Stomach (tissue), 4 donors: ENCODE measurements around the gene NDUFS4.

Source experiments
- POLR2A ChIP-seq, 4 donors: fragments of 450-650 bp; IDR thresholded peaks; one replicate each; pipeline ENCODE4 v1.6.1; 2016; ENCODE audit warnings: antibody characterized with exemption in 4 of 4, control low read depth in 2 of 4, mild to moderate bottlenecking in 1 of 4, moderate library complexity in 1 of 4
- TF ChIP-seq, protein P1 (sequence below), 7 experiments: fragments of 450-650 bp in 4 of 7; fragments of 200-600 bp in 3 of 7; sonication (generic) in 3 of 7; IDR thresholded peaks; one replicate each; pipeline ENCODE4 v1.5.1; 2016 to 2019; ENCODE audit warnings: antibody characterized with exemption in 7 of 7, control low read depth in 2 of 7, mild to moderate bottlenecking in 1 of 7

- TF ChIP-seq, protein P1, sequence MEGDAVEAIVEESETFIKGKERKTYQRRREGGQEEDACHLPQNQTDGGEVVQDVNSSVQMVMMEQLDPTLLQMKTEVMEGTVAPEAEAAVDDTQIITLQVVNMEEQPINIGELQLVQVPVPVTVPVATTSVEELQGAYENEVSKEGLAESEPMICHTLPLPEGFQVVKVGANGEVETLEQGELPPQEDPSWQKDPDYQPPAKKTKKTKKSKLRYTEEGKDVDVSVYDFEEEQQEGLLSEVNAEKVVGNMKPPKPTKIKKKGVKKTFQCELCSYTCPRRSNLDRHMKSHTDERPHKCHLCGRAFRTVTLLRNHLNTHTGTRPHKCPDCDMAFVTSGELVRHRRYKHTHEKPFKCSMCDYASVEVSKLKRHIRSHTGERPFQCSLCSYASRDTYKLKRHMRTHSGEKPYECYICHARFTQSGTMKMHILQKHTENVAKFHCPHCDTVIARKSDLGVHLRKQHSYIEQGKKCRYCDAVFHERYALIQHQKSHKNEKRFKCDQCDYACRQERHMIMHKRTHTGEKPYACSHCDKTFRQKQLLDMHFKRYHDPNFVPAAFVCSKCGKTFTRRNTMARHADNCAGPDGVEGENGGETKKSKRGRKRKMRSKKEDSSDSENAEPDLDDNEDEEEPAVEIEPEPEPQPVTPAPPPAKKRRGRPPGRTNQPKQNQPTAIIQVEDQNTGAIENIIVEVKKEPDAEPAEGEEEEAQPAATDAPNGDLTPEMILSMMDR (IDR thresholded peaks at IDR 0.05): no peak
- TF ChIP-seq POLR2A (IDR thresholded peaks at IDR 0.05): no peak
Measured at GRCh38 chr5:53556001-53556400, 4.4 kb upstream of the NDUFS4 start.
